Aorta (tissue), 5 donors: ENCODE results near the gene TXNDC8. TPM values are rescaled to one million over a fixed set of nuclear protein-coding genes. Genes with fewer than 3 reads are reported as not detected.

Experiments
- ATAC-seq: fragments of 200-7000 bp; cut with Tn5 transposase; one replicate; pipeline ENCODE4 v1.9.1; 2022; ENCODE audit warnings: moderate library complexity; ENCODE audit not compliant: low FRiP score
- DNase-seq, 2 donors: peaks; one replicate each; pipeline ENCODE4 v3.0.0-alpha.2; 2020
- H3K27ac ChIP-seq, 2 donors: one replicate each; pipeline ENCODE4 v1.5.1; 2013; ENCODE audit warnings: low read length in 2 of 2, mild to moderate bottlenecking in 2 of 2, moderate library complexity in 2 of 2, control low read depth in 1 of 2, inconsistent platforms in 1 of 2, low read depth in 1 of 2
- H3K27me3 ChIP-seq, 2 donors: one replicate each; pipeline ENCODE4 v1.6.1; 2013; ENCODE audit warnings: control low read depth in 1 of 2, low read length in 1 of 2, mild to moderate bottlenecking in 1 of 2, moderate library complexity in 1 of 2; ENCODE audit not compliant: insufficient read depth in 2 of 2, control insufficient read depth in 1 of 2
- H3K36me3 ChIP-seq, 2 donors: one replicate each; pipeline ENCODE4 v1.6.1; 2013; ENCODE audit warnings: control low read depth in 1 of 2, low read length in 1 of 2, mild to moderate bottlenecking in 1 of 2; ENCODE audit not compliant: insufficient read depth in 2 of 2, control insufficient read depth in 1 of 2
- H3K4me1 ChIP-seq, 2 donors: one replicate each; pipeline ENCODE4 v1.6.1; 2013; ENCODE audit warnings: low read length in 2 of 2, control low read depth in 1 of 2, mild to moderate bottlenecking in 1 of 2, moderate library complexity in 1 of 2; ENCODE audit not compliant: insufficient read depth in 2 of 2, control insufficient read depth in 1 of 2
- H3K4me3 ChIP-seq, 2 donors: one replicate each; pipeline ENCODE4 v1.5.1; 2013; ENCODE audit warnings: low read length in 2 of 2, control low read depth in 1 of 2, mild to moderate bottlenecking in 1 of 2
- H3K9me3 ChIP-seq: one replicate; pipeline ENCODE4 v1.6.1; 2013; ENCODE audit warnings: mild to moderate bottlenecking, low read length; ENCODE audit not compliant: control insufficient read depth
- WGBS, 2 donors: extraction: QIAGEN DNeasy Blood & Tissue Kit; methylation state at CpG; one replicate each; pipeline ENCODE4 v1.1.7; 2013; 5-methylcytosine and 5-hydroxymethylcytosine counted together
- intact Hi-C, 2 donors: fragments of 100-400 bp; cut with DNase I; formaldehyde crosslinking; loops; one replicate each; pipeline versions ENCODE4 v1.14.2 to v1.15.0; 2022
- polyA plus RNA-seq, 2 donors: library from polyadenylated mRNA; stranded (reverse); fragments of 200-250 nt; gene quantifications; one replicate each; pipeline ENCODE4 v1.2.3, GENCODE V29; 2013
- total RNA-seq, 2 donors: library from RNA; stranded (reverse); fragmentation: NEBNext Ultra II Directional; extraction: Animal tissue kit (Norgen Biotek cat#: 25700); gene quantifications; one replicate each; pipeline ENCODE4 v1.2.1, GENCODE V29; 2021
- donor health status: healthy with polysubstance abuse.
- donor health status: Bipolar disorder and iron deficiency.
- donor health status: DM: no; HTN: no; CAD: no.
- donor health status: DM: no; HTN: no; CAD: no.
- donor health status: DM: yes; HTN: yes; CAD: no.

The TXNDC8 gene
- total and polyA plus RNA-seq, 4 donors: not detected

DNA sequence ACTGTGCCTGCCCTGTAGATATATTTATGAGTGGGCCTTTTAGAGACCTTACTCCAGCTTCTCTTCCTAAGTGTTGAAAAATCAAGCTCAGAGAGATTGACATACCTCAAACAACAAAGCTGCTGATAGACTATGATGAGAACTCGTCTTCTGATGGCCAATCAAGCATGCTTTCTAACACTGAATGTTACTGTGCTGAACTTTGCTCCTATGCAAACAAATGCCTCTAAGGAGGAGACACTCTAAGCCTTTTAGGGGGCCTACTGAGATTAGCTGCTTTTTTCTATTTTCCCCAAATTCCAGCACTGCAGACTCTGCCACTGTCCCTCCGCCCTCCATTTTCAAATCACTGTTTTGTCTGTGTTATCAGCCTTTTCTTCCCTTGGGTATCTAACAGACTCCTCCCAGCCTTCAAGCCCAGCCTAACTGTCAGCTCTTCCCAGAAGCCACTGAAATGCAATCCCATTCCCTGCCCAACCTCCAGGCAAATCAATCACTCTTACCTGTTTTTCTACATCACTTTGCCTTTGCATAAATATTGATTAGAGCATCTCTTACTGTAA lies 39.5 kb downstream of the TXNDC8 start:
- Histone ChIP-seq H3K4me3 (no peak overlapping the region), H3K27ac (no peak overlapping the region), H3K9me3 (peaks cover 2% of the 10 kb centered on the region), H3K27me3 (peaks cover 0 to 3% of the 10 kb centered on the region in 2 donors), H3K36me3 (no peaks in the 10 kb centered on the region), H3K4me1 (no peaks in the 10 kb centered on the region)
- DNase-seq (no peak), ATAC-seq (no peak)
- intact Hi-C loops: no loop called here
- WGBS, 2 donors: 62 to 68% methylated on average over 2 of the region's 2 CpGs

DNA sequence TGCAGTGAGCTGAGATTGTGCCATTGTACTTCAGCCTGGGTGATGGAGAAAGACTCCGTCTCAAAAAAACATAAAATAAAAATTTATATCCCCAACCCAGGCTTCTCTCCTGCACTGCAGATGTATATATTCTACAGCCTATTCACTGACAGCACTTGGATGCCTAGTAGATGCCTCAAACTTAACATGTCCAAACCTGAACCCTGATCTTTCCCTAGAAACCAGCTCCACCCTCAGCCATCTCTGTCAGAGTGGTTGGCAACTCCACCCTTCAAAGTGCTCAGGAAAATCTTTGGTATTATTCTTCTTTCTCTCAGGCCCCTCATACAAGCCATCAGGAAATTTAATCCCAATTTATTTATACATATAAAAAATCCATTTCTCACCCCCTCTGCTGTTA lies 44.4 kb downstream of the TXNDC8 start:
- Histone ChIP-seq H3K4me1 (no peaks in the 10 kb centered on the region), H3K27ac (no peak overlapping the region), H3K27me3 (no peaks in the 10 kb centered on the region), H3K4me3 (no peak overlapping the region), H3K36me3 (no peaks in the 10 kb centered on the region), H3K9me3 (no peaks in the 10 kb centered on the region)
- intact Hi-C loops: no loop called here
- WGBS, 2 donors: 91 to 96% methylated on average over 1 of the region's 1 CpG
- no peak for ATAC-seq
- no peak for DNase-seq

DNA sequence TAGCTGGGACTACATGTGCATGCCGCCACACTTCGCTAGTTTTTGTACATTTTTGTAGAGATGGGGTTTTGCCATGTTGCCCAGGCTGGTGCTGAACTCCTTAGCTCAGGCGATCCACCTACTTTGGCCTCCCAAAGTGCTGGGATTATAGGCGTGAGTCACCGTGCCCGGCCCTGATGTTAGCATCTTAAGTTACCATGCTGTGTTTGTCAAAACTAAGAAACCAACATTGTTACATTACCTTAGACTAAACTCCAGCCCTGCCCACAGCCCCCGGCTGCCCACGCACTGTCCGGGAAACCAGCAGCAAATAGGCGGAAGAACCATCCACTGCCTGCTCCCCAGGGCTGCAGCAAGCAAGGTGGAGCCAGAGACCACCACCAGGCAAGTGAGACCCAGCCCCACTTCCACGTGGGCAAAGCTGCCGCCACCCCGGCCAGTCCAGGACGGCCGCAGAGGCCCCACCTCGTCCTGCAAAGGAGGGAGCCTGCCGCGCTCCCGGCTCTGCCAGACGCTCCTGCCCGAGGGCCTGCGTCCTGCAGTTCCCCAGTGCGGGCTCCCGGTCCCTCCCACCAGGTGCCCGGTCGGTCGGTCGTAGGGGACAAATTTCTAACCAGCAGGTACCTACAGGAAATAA lies 45.6 kb downstream of the TXNDC8 start:
- H3K9me3 ChIP-seq: no peaks in the 10 kb centered on the region
- no peaks in the 10 kb centered on the region for H3K36me3 ChIP-seq
- WGBS, 2 donors: 83 to 84% methylated on average over 28 of the region's 28 CpGs
- no peaks in the 10 kb centered on the region for H3K27me3 ChIP-seq
- H3K4me1 ChIP-seq: no peaks in the 10 kb centered on the region
- no peak for DNase-seq
- no peak overlapping the region for H3K27ac ChIP-seq
- ATAC-seq: no peak
- intact Hi-C loops: no loop called here
- H3K4me3 ChIP-seq: no peak overlapping the region

DNA sequence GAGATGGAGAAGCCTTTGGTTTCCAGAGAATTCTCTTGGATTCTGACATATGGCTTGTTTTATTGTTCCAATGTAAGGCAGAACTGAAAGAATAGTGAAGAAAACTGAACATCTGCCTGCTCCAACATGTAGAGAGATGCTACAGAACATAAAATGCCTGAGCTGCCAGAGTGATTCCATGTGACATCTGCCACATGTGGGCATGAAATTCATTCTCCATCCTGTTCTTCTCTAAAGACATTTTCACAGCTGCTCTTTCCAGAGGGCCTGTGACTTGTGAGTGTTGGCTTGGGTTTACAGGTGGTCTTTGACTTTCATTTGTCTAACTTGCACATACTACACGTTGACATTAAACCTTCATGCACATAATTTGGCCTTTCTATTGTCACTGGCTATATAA lies 47.7 kb downstream of the TXNDC8 start:
- Histone ChIP-seq H3K27ac (no peak overlapping the region), H3K9me3 (no peaks in the 10 kb centered on the region), H3K27me3 (no peaks in the 10 kb centered on the region), H3K4me1 (no peaks in the 10 kb centered on the region), H3K4me3 (no peak overlapping the region), H3K36me3 (no peaks in the 10 kb centered on the region)
- DNase-seq (no peak), ATAC-seq (no peak)
- 67 to 69% methylated on average over 1 of the region's 1 CpG for WGBS, 2 donors
- intact Hi-C loops: no loop called here

DNA sequence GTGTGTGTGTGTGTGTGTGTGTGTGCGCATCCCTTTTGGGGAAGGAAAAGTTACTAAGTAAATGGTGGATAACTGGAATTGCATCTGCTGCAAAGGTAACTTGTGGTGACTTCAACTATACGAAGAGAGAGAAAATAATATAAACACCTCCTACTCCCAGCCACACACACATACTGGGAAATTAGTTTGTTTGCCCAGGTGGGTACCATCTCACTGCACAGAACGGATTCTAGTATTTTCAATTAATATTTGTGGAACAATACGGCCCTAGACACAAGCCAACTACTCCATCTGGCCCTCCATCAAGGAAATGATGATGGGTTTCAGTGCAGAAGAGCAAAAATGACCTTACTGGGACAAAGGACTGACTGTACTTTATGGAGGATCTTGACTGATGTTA lies 49.2 kb downstream of the TXNDC8 start:
- H3K27me3 ChIP-seq: no peaks in the 10 kb centered on the region
- H3K4me3 ChIP-seq: no peak overlapping the region
- intact Hi-C loops: no loop called here
- no peaks in the 10 kb centered on the region for H3K36me3 ChIP-seq
- no peaks in the 10 kb centered on the region for H3K9me3 ChIP-seq
- ATAC-seq (no peak), DNase-seq (no peak)
- no peaks in the 10 kb centered on the region for H3K4me1 ChIP-seq
- 87 to 91% methylated on average over 4 of the region's 4 CpGs for WGBS, 2 donors
- H3K27ac ChIP-seq: no peak overlapping the region

DNA sequence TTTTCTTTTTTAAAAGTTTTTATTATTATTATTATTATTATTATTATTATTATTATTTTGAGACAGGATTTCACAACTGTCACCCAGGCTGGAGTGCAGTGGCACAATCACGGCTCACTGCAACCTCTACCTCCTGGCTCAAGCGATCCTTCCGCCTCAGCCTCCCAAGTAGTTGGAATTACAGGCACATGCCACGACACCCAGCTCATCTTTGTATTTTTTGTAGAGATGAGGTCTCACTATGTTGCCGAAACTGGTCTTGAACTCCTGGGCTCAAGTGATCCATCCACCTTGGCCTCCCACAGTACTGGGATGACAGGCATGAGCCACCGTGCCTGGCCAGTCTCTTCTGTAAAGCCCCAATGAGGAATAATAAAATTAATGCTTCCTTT lies 50.4 kb downstream of the TXNDC8 start:
- Histone ChIP-seq H3K4me3 (no peak overlapping the region), H3K9me3 (no peaks in the 10 kb centered on the region), H3K27ac (no peak overlapping the region), H3K4me1 (no peaks in the 10 kb centered on the region), H3K27me3 (no peaks in the 10 kb centered on the region), H3K36me3 (no peaks in the 10 kb centered on the region)
- ATAC-seq (no peak), DNase-seq (no peak)
- intact Hi-C loops: no loop called here
- 89 to 94% methylated on average over 6 of the region's 6 CpGs for WGBS, 2 donors

DNA sequence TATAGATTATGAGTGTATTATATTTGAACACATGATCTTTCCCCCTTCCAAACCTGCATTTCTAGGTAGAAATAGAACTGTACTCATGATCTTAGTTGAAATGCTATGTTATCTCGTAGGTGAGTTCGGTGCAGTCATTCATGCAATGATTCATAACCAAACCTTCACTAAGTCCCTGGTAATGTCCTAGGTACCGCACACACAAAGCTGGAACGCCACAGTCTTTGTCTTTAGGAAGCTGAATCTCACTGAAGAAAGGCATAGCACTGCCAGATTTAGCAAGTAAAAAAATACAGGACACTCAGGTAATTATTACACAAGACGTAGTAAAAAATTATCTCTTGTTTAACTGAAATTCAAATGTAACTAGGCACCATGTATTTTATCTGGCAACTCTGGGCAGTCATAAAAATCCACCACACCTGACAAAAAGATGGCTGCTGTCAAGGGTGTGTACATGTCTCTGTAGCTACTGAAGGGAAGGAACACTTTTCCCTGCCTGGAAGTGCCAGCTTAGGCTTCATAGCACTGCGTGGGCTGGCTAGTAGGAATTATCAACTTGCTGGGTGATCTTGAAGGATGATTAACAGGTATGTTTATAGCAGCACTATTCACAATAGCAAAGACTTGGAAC lies 53.3 kb downstream of the TXNDC8 start:
- WGBS, 2 donors: 86 to 90% methylated on average over 6 of the region's 6 CpGs
- DNase-seq: no peak
- no peaks in the 10 kb centered on the region for H3K9me3 ChIP-seq
- H3K4me1 ChIP-seq: no peaks in the 10 kb centered on the region
- intact Hi-C loops: no loop called here
- no peak overlapping the region for H3K4me3 ChIP-seq
- H3K27me3 ChIP-seq: no peaks in the 10 kb centered on the region
- H3K27ac ChIP-seq: no peak overlapping the region
- no peaks in the 10 kb centered on the region for H3K36me3 ChIP-seq
- no peak for ATAC-seq

DNA sequence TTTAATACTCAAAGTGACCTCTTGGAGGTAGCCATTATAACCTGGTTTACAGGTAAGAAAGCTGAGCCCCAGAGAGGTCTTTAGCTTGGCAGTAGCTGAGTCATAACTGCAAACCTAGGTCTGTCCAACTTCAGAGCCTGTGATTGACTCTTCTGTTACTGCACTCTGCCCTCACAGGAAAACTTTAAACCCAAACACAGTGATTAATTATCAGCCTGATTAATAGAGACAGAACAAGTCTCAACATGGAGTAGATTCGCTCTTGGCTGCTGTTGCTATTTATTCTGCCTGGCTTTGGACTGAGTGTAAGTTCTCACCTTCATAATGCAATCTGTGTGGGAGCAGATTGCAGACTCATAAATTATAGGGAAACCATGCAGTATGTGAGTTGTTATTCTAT lies 53.9 kb downstream of the TXNDC8 start:
- Histone ChIP-seq H3K27me3 (no peaks in the 10 kb centered on the region), H3K36me3 (no peaks in the 10 kb centered on the region), H3K4me3 (no peak overlapping the region), H3K9me3 (no peaks in the 10 kb centered on the region), H3K4me1 (no peaks in the 10 kb centered on the region), H3K27ac (no peak overlapping the region)
- no peak for DNase-seq
- 34 to 45% methylated on average over 1 of the region's 1 CpG for WGBS, 2 donors
- intact Hi-C loops: no loop called here
- no peak for ATAC-seq

DNA sequence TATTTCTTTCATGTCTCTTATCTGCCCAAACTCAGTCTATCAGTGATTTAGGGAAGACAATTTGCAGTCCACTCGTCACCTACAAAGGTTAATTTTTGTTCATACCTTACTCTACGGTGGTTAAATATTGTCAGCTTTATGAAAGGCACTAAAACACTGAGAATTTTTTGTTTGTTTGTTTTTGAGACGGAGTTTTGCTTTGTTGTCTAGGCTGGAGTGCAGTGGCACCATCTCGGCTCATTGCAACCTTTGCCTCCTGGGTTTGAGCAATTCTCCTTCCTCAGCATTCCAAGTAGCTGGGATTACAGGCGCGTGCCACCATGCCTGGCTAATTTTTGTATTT lies 55.0 kb downstream of the TXNDC8 start:
- H3K4me1 ChIP-seq: no peaks in the 10 kb centered on the region
- no peak overlapping the region for H3K4me3 ChIP-seq
- no peak overlapping the region for H3K27ac ChIP-seq
- ATAC-seq (no peak), DNase-seq (no peak)
- intact Hi-C loops: no loop called here
- no peaks in the 10 kb centered on the region for H3K27me3 ChIP-seq
- 86 to 88% methylated on average over 6 of the region's 6 CpGs for WGBS, 2 donors
- H3K36me3 ChIP-seq: no peaks in the 10 kb centered on the region
- H3K9me3 ChIP-seq: no peaks in the 10 kb centered on the region
